Kidney (tissue), 14 donors: ENCODE measurements around the gene S100A7. TPM values are rescaled to one million over a fixed set of nuclear protein-coding genes. Genes with fewer than 3 reads are reported as not detected.

Experiments used
- DNase-seq, 5 donors: peaks; one replicate each; pipeline ENCODE4 v3.0.0-alpha.2; 2013 to 2020
- FAIRE-seq: peaks from 2 replicates; lab custom pipeline; 2012; peaks lifted over from hg19 to GRCh38; lab: Jason Lieb, UNC
- H3K27ac ChIP-seq, 2 donors: one replicate each; pipeline ENCODE4 v1.7.0; 2013; ENCODE audit warnings: low read depth in 2 of 2, low read length in 2 of 2, inconsistent platforms in 1 of 2
- H3K27me3 ChIP-seq: one replicate; pipeline ENCODE4 v1.7.1; 2013; ENCODE audit warnings: low read length, inconsistent platforms; ENCODE audit not compliant: control insufficient read depth, insufficient read depth
- H3K36me3 ChIP-seq, 3 donors: one replicate each; pipeline versions ENCODE4 v1.7.0 to v1.7.1; 2013; ENCODE audit warnings: low read length in 3 of 3, control low read depth in 1 of 3, inconsistent platforms in 1 of 3; ENCODE audit not compliant: insufficient read depth in 3 of 3, control insufficient read depth in 2 of 3
- H3K4me1 ChIP-seq, 3 donors: one replicate each; pipeline versions ENCODE4 v1.7.0 to v1.7.1; 2013; ENCODE audit warnings: low read length in 3 of 3, inconsistent platforms in 1 of 3, low read depth in 1 of 3; ENCODE audit not compliant: control insufficient read depth in 2 of 3, insufficient read depth in 2 of 3
- H3K4me3 ChIP-seq, 3 donors: one replicate each; pipeline versions ENCODE4 v1.7.0 to v1.8.1; 2013; ENCODE audit warnings: low read length in 3 of 3, control low read depth in 1 of 3, inconsistent platforms in 1 of 3
- H3K9ac ChIP-seq, 3 donors: one replicate each; pipeline versions ENCODE4 v1.7.0 to v1.7.1; 2013; ENCODE audit warnings: low read length in 3 of 3, control low read depth in 1 of 3, inconsistent platforms in 1 of 3
- H3K9me3 ChIP-seq, 3 donors: one replicate each; pipeline versions ENCODE4 v1.7.0 to v1.7.1; 2013; ENCODE audit warnings: low read length in 3 of 3, control low read depth in 1 of 3, inconsistent platforms in 1 of 3; ENCODE audit not compliant: control insufficient read depth in 2 of 3, insufficient read depth in 1 of 3
- intact Hi-C: fragments of 100-400 bp; cut with DNase I; formaldehyde crosslinking; loops from one replicate; pipeline ENCODE4 v1.11.1; 2022
- polyA plus RNA-seq: library from polyadenylated mRNA; stranded (reverse); fragments of 350-450 nt; fragmentation: Illumina TruSeq; extraction: RNeasy Lipid Tissue Mini Kit (QIAGEN cat#74804); gene quantifications from one replicate; pipeline ENCODE4 v1.2.3, GENCODE V29; 2014; ENCODE audit warnings: low read depth, low replicate concordance; ENCODE audit not compliant: insufficient read depth
- total RNA-seq: library from RNA; stranded (reverse); fragmentation: NEBNext Ultra II Directional; extraction: Animal tissue kit (Norgen Biotek cat#: 25700); gene quantifications from one replicate; pipeline ENCODE4 v1.2.1, GENCODE V29; 2021
- TF ChIP-seq, protein P1 (sequence below): IDR thresholded peaks from 3 replicates; pipeline ENCODE4 v1.5.1; 2012; ENCODE audit warnings: mild to moderate bottlenecking, moderate library complexity, borderline replicate concordance; ENCODE audit not compliant: insufficient read depth; ENCODE audit errors: extremely low read depth
- donor health status: control.
- donor health status: control.
- donor health status: control.
- donor health status: control.
- donor health status: control.
- donor health status: DM: yes; HTN: yes; CAD: no.
- donor health status: Normal renal cell carcinoma (clear cell type).

Gene S100A7
- total and polyA plus RNA-seq, 2 donors from 2014 or later, result not detected

DNA sequence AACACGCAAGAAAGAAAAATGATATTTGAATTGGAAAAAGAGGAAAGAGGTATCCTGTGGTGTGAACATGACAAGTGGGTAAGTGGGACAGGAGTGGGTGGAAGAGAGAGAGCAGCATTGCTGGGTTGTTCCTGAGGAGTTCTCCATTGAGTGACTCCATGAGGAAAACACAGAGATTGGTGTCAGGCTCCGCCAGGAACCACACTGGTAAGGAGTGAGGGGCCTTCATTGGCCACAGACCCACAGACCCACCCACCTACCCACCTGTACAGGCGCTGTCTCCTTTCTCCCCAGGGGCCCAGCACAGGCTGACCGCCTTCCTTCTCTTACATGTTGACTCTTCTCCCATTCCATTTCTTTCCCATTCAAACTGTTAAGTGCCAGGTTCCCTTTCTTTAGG lies 23.2 kb downstream of the S100A7 start:
- FAIRE-seq (no peak), DNase-seq (no peak)
- Histone ChIP-seq H3K9ac (no peak overlapping the region), H3K27me3 (no peaks in the 10 kb centered on the region), H3K4me1 (no peaks in the 10 kb centered on the region), H3K36me3 (no peaks in the 10 kb centered on the region), H3K4me3 (no peak overlapping the region), H3K27ac (no peak overlapping the region), H3K9me3 (no peaks in the 10 kb centered on the region)
- intact Hi-C loops, result no loop called here
- TF ChIP-seq, protein P1, sequence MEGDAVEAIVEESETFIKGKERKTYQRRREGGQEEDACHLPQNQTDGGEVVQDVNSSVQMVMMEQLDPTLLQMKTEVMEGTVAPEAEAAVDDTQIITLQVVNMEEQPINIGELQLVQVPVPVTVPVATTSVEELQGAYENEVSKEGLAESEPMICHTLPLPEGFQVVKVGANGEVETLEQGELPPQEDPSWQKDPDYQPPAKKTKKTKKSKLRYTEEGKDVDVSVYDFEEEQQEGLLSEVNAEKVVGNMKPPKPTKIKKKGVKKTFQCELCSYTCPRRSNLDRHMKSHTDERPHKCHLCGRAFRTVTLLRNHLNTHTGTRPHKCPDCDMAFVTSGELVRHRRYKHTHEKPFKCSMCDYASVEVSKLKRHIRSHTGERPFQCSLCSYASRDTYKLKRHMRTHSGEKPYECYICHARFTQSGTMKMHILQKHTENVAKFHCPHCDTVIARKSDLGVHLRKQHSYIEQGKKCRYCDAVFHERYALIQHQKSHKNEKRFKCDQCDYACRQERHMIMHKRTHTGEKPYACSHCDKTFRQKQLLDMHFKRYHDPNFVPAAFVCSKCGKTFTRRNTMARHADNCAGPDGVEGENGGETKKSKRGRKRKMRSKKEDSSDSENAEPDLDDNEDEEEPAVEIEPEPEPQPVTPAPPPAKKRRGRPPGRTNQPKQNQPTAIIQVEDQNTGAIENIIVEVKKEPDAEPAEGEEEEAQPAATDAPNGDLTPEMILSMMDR, result no peak

DNA sequence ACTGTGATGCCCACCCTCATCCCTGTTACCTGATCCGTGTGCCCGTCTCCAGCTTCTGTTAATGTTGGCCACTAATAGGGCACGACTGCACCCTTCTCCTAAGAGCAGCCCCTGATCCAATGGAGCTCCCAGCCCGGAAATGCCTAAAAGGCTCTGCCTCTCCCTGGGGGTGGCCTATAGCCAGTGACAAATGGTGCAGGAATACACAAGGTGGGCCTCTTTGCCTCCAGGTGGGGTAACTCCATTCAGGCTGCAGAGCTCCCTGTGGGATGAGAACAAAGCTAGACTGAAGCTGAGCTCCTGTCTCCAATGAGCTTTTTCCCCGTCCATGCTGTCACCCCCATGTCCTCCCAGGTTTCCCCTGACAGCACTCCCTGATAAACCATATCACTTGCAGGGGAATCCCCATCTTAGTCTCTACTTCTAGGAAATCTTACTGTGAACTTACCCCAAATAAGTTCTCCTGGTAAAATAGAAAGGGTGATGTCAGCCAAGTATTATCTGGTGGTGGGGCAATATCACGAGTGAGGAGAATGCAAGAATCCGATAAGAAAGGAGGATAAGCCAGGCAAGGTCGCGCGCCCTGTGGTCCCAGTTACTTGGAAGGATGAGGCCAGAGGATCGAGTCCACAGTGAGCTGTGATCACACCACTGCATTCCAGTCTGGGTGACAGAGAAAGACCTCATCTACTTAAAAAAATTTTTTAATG lies 25.6 kb downstream of the S100A7 start:
- no peaks in the 10 kb centered on the region for H3K36me3 ChIP-seq
- no peak overlapping the region for H3K9ac ChIP-seq
- TF ChIP-seq, protein P1, result no peak
- no peak for FAIRE-seq
- no peak overlapping the region for H3K27ac ChIP-seq
- no peaks in the 10 kb centered on the region for H3K4me1 ChIP-seq
- no peaks in the 10 kb centered on the region for H3K9me3 ChIP-seq
- no peaks in the 10 kb centered on the region for H3K27me3 ChIP-seq
- no peak overlapping the region for H3K4me3 ChIP-seq
- no peak for DNase-seq
- intact Hi-C loops, result no loop called here

DNA sequence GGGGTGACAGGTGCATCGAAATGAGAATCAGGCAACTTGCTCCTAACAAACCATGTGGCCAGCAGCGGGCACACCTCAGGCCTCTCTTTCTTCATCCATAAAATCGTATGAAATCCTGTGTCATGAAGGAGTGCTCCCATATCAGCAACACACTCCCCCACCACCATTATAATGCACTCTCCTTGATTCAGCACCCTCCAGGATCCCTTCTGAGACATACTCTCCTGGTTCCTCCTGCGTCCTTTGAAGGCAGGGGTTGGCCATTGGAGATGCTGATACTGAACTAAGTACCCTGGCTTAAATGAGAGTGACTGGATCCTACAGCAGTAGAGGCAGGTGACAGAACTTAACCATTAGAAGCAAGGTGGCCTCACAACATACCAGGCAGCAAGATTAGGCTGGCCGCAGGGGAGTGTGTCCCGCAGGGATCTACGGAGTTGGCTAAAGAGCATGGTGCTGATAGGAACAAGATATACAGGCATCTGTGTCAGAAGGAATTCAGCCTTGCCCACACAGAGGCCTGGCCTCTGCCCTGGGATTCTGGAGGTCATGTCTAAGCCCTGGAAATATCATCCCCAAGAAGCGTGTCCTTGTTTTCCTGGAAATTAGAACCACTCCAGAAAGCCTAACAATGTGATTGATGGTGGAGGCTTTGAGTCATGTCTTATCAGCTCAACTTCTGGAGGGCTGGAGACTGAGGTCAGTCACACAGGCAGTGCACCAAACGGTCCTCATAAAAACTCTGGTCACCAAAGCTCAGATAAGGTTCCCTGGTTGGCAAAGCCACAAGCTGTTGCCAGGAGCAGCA lies 27.4 kb downstream of the S100A7 start:
- TF ChIP-seq, protein P1, result no peak
- Histone ChIP-seq H3K9ac (no peak overlapping the region), H3K4me1 (no peaks in the 10 kb centered on the region), H3K27ac (no peak overlapping the region), H3K9me3 (no peaks in the 10 kb centered on the region), H3K27me3 (no peaks in the 10 kb centered on the region), H3K36me3 (no peaks in the 10 kb centered on the region), H3K4me3 (no peak overlapping the region)
- intact Hi-C loops, result no loop called here
- DNase-seq, result no peak
- no peak for FAIRE-seq
